Suprapubic skin (tissue), 4 donors: ENCODE results near the gene GPSM1. TPM values are rescaled to one million over a fixed set of nuclear protein-coding genes. Genes with fewer than 3 reads are reported as not detected.

ENCODE experiments used
- DNase-seq, 2 donors: peaks; one replicate each; pipeline ENCODE4 v3.0.0-alpha.2; 2019; ENCODE audit warnings: low spot score in 2 of 2
- H3K27ac ChIP-seq: fragments of 200-600 bp; sonication (generic); one replicate; pipeline ENCODE4 v1.5.1; 2019
- H3K27me3 ChIP-seq: fragments of 200-600 bp; sonication (generic); one replicate; pipeline ENCODE4 v1.5.1; 2019
- H3K36me3 ChIP-seq: fragments of 200-600 bp; sonication (generic); one replicate; pipeline ENCODE4 v1.5.1; 2019
- H3K4me1 ChIP-seq: fragments of 200-600 bp; sonication (generic); one replicate; pipeline ENCODE4 v1.5.1; 2019
- H3K4me3 ChIP-seq: fragments of 200-600 bp; sonication (generic); one replicate; pipeline ENCODE4 v1.5.1; 2019; ENCODE audit warnings: mild to moderate bottlenecking
- H3K9me3 ChIP-seq: fragments of 200-600 bp; sonication (generic); one replicate; pipeline ENCODE4 v1.5.1; 2019
- EP300 ChIP-seq: sonication (generic); formaldehyde crosslinking; IDR thresholded peaks from one replicate; pipeline ENCODE4 v1.6.1; 2017; ENCODE audit warnings: antibody characterized with exemption
- POLR2A ChIP-seq, 2 donors: fragments of 450-650 bp; IDR thresholded peaks; one replicate each; pipeline ENCODE4 v1.6.1; 2017; ENCODE audit warnings: antibody characterized with exemption in 2 of 2, mild to moderate bottlenecking in 2 of 2, moderate library complexity in 2 of 2
- POLR2AphosphoS5 ChIP-seq, 3 donors: sonication (generic); formaldehyde crosslinking; IDR thresholded peaks; one replicate each; pipeline ENCODE4 v1.6.1; 2017; ENCODE audit warnings: antibody characterized with exemption in 3 of 3
- WGBS: methylation state at CpG from one replicate; pipeline ENCODE4 v1.1.5; 2018; 5-methylcytosine and 5-hydroxymethylcytosine counted together
- total RNA-seq, 4 donors: library from RNA; depleted of rRNA; stranded (reverse); fragments of >200 nt; gene quantifications; one replicate each; pipeline ENCODE4 v1.1.0, GENCODE V29; 2016
- TF ChIP-seq, protein P1 (sequence below), 2 donors: fragments of 200-600 bp in 1 of 2; fragments of 450-650 bp in 1 of 2; sonication (generic) in 1 of 2; IDR thresholded peaks; one replicate each; pipeline ENCODE4 v1.5.1; 2016 to 2019; ENCODE audit warnings: antibody characterized with exemption in 2 of 2, mild to moderate bottlenecking in 1 of 2, moderate library complexity in 1 of 2

GPSM1 gene
- total RNA-seq, 4 donors from 2014 or later: 11.5 to 14.6 (median 13.7) TPM

DNA sequence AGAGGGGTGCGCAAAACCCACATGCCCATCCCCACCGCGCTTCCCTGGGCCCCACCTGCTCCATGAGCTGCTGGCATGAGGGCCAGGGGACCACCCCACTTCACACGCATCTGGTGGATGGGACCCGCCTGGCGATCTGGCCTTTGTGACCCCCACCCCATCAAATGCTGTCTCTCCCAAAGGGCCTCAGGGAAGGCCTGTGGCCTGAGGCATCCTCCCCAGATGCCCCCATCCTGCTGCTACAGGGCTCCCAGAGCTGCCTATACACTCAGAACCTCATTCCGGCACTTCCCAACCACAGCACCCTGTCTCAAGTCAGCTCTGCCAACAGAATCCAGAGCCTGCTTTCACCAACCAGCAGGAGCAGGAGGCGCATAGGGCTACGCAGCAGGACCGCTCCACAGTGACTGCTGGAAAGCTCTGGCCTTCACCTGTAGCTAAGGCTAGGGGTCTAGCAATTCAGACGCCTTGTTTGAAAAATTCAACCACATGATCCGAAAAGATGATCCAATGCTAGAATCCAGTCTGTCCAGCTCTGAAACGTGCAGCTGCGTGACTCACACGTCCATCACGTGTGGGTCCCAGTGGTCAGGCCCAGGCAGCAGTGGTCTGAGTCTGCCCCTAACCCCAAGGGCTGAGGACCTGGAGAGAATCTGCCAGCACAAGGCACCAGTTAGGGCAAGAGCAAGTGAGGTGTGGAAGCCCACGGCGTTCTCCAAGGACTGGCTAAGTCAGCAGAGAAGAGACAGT lies 74.0 kb downstream of the GPSM1 start:
- H3K4me3 ChIP-seq: no peak overlapping the region
- H3K27me3 ChIP-seq: no peaks in the 10 kb centered on the region
- TF ChIP-seq POLR2A (IDR thresholded peaks at IDR 0.05) (no peak), POLR2AphosphoS5 (IDR thresholded peaks at IDR 0.05) (no peak)
- no peaks in the 10 kb centered on the region for H3K9me3 ChIP-seq
- no peak overlapping the region for H3K27ac ChIP-seq
- DNase-seq: no peak
- peaks cover 30% of the 10 kb centered on the region for H3K4me1 ChIP-seq
- peaks cover 55% of the 10 kb centered on the region for H3K36me3 ChIP-seq
- WGBS: 85% methylated on average over 17 of the region's 18 CpGs

DNA sequence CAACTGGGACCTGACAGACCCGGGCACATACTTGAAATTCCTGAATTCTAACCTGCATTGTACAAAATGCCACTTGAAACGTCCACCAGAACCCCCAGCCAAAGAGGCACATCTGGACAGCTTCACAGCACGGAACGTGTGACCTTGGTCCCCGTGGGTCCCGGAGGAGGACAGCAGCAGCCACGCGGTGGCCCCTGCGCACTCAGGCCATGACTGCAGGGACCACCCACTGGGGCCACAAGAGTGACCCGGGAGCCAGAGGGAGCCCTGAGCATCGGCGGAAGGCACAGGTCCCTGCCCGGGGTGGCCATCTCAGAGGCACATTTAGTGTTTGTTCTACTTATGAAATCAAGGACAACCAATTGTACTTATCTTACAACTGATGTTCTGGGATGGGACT lies 74.7 kb downstream of the GPSM1 start:
- 77% methylated on average over 13 of the region's 13 CpGs for WGBS
- H3K36me3 ChIP-seq: peaks cover 55% of the 10 kb centered on the region
- H3K9me3 ChIP-seq: no peaks in the 10 kb centered on the region
- no peak for TF ChIP-seq POLR2AphosphoS5 (IDR thresholded peaks at IDR 0.05)
- TF ChIP-seq, protein P1, sequence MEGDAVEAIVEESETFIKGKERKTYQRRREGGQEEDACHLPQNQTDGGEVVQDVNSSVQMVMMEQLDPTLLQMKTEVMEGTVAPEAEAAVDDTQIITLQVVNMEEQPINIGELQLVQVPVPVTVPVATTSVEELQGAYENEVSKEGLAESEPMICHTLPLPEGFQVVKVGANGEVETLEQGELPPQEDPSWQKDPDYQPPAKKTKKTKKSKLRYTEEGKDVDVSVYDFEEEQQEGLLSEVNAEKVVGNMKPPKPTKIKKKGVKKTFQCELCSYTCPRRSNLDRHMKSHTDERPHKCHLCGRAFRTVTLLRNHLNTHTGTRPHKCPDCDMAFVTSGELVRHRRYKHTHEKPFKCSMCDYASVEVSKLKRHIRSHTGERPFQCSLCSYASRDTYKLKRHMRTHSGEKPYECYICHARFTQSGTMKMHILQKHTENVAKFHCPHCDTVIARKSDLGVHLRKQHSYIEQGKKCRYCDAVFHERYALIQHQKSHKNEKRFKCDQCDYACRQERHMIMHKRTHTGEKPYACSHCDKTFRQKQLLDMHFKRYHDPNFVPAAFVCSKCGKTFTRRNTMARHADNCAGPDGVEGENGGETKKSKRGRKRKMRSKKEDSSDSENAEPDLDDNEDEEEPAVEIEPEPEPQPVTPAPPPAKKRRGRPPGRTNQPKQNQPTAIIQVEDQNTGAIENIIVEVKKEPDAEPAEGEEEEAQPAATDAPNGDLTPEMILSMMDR (IDR thresholded peaks at IDR 0.05): no peak
- TF ChIP-seq EP300: no peak
- TF ChIP-seq POLR2A (IDR thresholded peaks at IDR 0.05): no peak
- no peaks in the 10 kb centered on the region for H3K27me3 ChIP-seq
- DNase-seq: no peak
- H3K4me1 ChIP-seq: peaks cover 30% of the 10 kb centered on the region
- H3K4me3 ChIP-seq: no peak overlapping the region
- no peak overlapping the region for H3K27ac ChIP-seq

DNA sequence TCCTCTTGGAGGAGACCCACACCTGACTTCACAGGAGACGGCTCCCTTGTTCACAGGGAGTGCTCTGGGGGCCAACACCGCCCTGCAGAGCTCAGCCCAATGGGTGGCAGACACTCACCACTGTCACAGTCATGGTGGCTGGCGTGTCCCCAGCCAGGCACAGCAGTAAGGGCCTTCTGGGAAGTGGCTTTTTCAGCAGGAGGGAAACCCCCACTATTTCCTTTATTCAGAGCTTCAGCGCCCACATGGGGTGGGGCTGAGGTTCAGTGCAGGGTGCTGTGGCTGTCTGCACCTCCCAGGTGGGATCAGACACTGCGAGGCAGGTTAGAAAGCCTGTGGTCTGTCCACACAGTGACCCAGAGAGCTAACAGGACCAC lies 76.2 kb downstream of the GPSM1 start:
- no peak for DNase-seq
- TF ChIP-seq POLR2AphosphoS5 (IDR thresholded peaks at IDR 0.05): no peak
- TF ChIP-seq, protein P1 (IDR thresholded peaks at IDR 0.05): no peak
- no peak for TF ChIP-seq POLR2A (IDR thresholded peaks at IDR 0.05)
- TF ChIP-seq EP300: no peak
- Histone ChIP-seq H3K4me1 (peaks cover 29% of the 10 kb centered on the region), H3K9me3 (no peaks in the 10 kb centered on the region), H3K36me3 (peaks cover 57% of the 10 kb centered on the region), H3K4me3 (no peak overlapping the region), H3K27ac (no peak overlapping the region), H3K27me3 (no peaks in the 10 kb centered on the region)
- WGBS: 78% methylated on average over 4 of the region's 5 CpGs

DNA sequence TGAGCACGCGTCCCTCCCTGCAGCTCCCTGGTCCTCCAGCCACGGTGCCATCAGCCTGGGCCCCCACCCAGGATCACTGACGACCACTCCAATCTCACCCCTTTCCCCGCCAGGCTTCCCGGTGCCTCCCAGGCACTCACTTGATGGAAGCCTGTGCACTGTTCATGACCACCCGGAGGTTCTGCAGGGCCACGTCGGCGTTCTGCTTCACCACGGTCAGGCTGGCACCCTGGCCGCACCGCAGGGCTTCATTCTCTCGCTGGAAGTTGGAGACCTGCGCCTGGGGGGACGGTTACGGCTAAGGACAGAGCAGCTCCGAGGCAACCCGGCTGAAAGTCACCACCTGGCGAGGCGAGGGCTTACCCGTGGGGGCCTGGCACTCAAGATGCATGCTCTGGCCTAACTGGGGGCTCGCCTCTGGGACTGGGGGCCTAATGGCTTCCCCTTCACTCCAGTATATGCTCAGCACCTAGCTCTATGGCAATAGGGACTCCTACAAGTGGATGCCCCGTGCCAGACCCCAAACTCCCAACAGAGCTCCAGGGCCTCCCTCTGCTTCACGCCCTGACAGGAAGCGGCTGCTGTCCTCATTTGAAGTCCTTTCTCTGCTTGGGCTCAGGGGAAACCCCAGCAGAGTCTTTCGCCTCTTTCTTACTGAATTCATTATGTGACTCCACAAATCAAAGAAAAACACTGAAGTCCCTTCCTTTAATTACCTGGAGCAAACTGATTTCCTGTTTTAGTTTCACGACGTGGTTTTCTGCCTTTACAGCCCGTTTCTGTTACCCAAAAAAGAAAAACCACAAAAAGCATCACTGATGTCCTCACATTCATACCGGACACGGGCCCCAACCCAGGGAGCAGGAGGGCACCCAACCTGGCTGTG lies 76.8 kb downstream of the GPSM1 start:
- no peak for DNase-seq
- WGBS: 67% methylated on average over 13 of the region's 32 CpGs
- no peaks in the 10 kb centered on the region for H3K9me3 ChIP-seq
- TF ChIP-seq EP300 (no peak), POLR2AphosphoS5 (IDR thresholded peaks at IDR 0.05) (no peak), POLR2A (IDR thresholded peaks at IDR 0.05) (no peak)
- TF ChIP-seq, protein P1 (IDR thresholded peaks at IDR 0.05): no peak
- peaks cover 57% of the 10 kb centered on the region for H3K36me3 ChIP-seq
- no peak overlapping the region for H3K27ac ChIP-seq
- H3K4me1 ChIP-seq: peaks cover 29% of the 10 kb centered on the region
- no peak overlapping the region for H3K4me3 ChIP-seq
- no peaks in the 10 kb centered on the region for H3K27me3 ChIP-seq

DNA sequence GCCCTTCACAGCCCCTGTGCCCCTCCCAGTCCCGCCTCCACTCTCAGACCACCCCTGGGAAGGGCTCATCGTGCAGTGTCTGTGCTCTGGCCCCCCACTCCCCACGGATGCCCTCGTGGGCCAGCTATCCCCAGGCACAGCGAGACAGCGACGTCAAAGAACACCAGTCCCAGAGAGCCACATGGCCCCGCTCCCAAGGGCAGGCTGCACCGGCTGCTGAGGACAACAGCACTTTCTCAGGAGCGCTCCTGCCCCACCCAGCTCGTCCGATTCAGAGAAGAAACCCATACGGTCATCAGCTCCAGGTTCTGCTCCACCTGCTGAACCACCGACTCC lies 77.4 kb downstream of the GPSM1 start:
- Histone ChIP-seq H3K27me3 (no peaks in the 10 kb centered on the region), H3K36me3 (peaks cover 57% of the 10 kb centered on the region), H3K4me1 (peaks cover 31% of the 10 kb centered on the region), H3K27ac (no peak overlapping the region), H3K4me3 (no peak overlapping the region), H3K9me3 (no peaks in the 10 kb centered on the region)
- WGBS: 66% methylated on average over 11 of the region's 14 CpGs
- DNase-seq: no peak
- TF ChIP-seq POLR2A (IDR thresholded peaks at IDR 0.05): no peak
- TF ChIP-seq, protein P1 (IDR thresholded peaks at IDR 0.05): no peak
- TF ChIP-seq EP300: no peak
- no peak for TF ChIP-seq POLR2AphosphoS5 (IDR thresholded peaks at IDR 0.05)
